HG02981 (cell line): Measurements from ENCODE around the gene TOP2B.

ENCODE experiments used
- ATAC-seq: cut with Tn5 transposase; IDR thresholded peaks from one replicate; pipeline ENCODE4 v1.9.1; 2021; ENCODE audit warnings: mild to moderate bottlenecking, moderate library complexity; ENCODE audit not compliant: unreplicated experiment

The TOP2B gene

DNA sequence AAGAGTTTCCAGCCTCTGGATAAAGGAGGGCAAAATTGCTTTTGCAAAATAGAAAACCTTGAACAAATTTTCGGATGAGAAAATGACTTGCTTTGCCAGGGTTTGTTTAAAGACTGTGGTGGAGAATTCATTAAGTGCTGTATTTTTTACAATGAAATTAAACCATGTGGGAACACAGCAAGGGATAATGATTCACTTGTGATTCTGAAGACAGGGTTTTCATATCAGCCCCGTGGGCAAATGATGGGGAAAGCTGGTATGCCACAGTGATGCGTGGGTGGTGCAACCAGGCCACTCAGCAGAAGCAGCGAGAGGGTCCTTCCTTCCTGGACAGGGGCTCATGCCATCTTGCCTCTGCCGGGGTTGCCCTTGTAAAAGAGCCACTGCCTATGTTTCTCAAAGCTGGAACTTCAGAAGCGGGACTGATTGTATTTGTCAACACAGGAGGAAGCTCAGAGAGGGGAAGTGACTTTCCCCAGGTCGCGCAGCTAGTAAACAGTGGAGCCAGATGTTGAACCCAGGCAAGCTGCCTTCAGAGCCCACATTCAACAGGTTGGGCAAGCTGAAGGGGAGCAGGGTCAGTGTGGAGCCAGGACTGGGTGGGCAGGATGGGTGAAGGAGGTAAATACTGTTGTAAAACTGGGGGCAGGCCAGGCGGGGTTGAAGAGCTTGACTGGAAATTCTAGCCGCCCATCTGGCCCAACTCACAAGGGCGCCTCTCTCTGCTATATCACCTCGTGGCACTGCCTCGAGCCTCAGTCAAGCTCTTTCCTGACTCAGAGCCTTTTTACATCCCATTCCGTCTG is 79.1 kb downstream of the TOP2B start:
- ATAC-seq: no peak

DNA sequence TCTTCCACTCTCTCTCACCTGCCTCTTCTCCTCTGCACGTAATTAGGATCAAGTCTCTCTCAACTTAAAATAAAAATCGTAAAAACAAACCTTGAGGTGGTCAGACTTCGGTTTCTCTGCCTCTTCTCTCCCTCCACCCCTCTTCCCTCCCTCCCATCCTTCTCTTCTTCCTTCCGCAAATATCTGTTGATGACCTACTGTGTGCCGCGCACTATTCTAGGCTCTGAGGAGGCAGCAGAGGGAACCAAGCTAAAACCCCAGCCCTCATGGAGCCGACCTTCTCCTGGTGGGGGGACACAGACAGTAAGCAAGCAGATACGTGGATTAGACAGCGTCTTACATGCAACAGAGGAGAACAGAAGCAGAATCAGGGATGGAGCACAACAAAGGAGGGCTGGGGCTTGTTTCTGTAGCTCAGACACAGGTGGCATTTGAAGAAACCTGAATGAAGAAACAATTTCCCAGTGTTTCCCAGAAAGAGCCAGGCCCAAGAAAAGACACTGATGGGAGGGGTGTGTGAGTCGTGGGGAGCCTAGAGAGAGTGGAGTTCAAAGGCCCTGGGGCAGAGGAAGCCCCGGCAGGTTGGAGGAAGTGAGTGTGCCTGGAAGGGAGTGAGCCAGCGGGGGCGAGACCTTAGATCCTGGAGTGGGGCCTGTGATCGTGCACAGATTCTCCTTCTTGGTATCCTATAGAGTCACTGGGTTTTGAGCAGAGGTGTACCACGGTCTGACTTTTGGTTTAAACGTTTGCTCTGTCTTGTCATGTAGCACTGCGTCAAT is 80.5 kb downstream of the TOP2B start:
- ATAC-seq: no peak

DNA sequence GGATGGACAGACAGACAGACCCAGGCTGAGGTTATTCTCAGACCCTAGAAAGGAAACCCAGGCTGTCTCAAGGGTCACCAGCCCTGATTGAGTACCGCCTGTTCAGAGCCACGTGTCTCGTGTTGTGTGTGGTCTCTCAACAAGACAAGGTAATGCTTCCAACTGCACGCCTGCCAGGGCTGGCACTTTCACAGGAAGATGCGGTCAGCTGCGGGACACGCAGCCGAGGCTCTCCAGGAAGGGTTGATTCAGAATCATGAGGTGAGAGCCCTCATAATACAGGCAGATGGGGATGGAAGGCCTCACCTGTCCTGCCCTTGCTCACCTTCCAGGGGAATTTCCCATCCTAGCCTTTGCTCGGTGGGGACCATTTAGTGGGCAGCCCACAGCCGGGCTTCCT is 81.4 kb downstream of the TOP2B start:
- ATAC-seq: no peak

GRCh38 chr3:25582242-25582641 is 82.5 kb downstream of the TOP2B start:
- no peak for ATAC-seq

- ATAC-seq: no peak
These were observed 82.9 kb downstream of the TOP2B start for GRCh38 chr3:25581823-25582222.

GRCh38 chr3:25581335-25581734 is 83.4 kb downstream of the TOP2B start:
- no peak for ATAC-seq

DNA sequence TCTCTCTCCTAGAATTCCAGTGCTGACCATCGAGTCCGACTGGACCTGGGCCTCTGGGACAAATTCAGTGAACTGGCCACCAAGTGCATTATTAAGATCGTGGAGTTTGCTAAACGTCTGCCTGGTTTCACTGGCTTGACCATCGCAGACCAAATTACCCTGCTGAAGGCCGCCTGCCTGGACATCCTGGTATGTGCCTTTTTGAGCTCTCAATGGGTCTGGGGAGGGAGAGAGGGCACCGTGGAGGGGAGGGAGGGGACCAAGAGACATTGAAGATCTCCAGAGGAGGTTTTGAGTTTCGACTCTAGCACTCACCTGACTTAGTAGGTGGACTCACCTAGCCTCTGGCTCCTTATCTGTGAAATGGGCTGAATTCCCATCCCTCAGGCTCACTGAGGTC is 84.2 kb downstream of the TOP2B start:
- no peak for ATAC-seq

DNA sequence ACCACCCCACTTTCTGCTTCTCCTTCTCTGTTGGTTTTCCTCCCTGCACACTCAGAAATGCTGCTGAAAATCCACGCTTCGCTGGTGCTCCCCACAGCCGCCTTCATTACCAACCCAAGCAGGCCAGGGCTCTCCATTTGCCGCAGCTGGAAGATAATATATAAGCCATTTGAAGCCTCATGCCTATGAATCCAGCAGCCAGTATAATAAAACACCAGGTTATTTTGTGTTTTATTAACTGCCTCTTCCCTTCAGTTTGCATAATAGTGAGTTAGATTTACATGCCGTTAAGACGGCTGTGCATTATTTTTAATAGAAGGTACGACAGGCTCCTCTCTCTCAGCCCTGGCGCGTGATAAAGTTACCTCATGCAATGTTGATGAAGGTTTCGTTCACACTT is 86.6 kb downstream of the TOP2B start:
- ATAC-seq: no peak

DNA sequence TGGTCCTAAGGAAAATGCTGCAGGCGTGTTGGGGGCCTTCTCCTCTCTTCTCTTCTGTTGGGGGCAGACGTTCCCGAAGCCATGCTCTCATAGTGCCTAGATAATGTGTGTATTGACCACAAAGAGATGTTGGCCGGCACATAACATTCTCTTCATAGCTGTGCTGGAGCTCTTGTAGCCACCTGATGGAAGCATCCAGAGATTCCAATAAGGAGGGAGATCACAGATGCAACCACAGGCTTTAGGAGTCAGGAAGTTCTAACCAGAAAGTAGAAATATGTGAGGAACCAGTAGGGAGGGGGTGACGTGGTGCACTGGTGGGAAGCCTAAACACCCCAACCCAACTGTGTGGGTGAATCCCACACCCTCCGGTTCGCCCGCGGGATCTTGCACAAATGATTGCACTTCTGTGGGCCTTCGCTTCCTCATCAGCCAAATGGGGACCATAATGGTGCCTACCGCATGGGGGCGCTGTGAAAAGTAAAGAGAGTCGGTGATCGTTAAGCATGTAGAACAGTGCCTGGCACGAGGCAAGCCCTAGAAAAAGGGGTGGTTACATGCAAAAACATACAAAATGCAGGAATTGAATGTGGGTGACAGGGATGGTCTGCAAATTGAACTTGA is 87.8 kb downstream of the TOP2B start:
- no peak for ATAC-seq

GRCh38 chr3:25576146-25576545 is 88.6 kb downstream of the TOP2B start:
- ATAC-seq: no peak

DNA sequence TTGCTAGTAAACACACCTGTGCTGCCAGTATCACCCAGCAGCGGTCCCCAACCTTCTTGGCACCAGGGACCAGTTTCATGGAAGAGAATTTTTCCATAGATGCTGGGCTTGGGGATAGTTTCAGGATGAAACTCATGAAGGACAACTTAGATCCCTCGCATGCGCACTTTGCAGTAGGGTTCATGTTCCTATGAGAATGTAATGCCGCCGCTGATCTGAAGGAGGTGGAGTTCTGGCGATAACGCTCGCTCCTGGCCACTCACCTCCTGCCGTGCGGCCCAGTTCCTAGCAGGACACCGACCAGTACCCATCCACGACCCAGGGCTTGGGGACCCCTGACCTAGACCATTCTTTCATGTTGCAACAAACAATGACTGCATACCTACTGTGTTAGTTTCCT is 89.7 kb downstream of the TOP2B start:
- no peak for ATAC-seq

DNA sequence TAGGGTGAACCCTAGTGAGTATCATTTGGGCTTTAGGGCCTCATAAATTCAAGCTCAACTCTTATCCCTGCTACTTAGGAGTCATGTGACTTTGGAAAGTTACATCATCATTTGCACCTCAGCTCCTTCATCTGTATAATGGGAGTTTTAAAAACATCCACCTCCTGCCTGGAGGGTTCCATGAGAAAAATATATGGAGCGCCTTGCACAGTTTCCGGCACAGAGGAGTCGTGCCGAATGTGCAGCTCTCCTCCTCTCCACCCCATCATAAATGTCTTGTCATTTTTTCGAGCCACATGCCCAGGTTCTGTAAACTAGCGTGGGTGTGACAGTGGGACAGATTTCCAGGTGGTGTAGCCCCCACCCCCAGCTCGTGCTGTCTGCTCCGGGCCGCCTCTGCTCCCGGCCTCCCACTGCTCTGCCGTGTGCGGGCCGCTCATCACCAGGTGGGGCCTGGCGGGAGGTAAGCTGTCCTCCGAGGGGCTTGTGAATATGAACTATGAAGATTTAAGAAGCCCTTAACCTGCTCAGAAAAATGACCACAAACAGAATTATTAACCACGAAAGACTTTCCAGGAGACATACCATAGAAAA is 90.4 kb downstream of the TOP2B start:
- no peak for ATAC-seq

- ATAC-seq: no peak
These were observed 91.1 kb downstream of the TOP2B start for GRCh38 chr3:25573386-25574171.

DNA sequence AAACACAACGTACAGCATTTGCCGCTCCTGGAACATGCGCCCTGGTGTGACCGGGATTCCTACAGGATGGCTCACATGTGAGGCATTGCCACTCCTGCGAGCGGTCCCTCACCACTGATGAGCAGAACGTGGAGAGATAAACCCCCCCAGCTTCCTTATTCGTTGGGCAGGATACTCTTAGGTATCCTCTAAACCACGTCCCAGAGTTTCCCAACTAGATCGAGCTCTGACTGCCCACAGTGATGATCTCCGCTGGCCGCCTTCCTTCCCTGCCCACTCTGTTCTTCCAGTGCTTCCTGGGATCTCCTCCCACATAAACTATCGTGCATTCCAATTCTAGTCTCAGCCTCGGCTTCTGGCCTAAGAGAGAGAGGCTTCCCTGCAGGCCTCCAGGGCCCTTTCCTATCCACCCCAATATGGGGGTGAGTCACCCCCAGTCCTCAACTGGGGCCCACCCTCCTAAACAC is 91.8 kb downstream of the TOP2B start:
- no peak for ATAC-seq

DNA sequence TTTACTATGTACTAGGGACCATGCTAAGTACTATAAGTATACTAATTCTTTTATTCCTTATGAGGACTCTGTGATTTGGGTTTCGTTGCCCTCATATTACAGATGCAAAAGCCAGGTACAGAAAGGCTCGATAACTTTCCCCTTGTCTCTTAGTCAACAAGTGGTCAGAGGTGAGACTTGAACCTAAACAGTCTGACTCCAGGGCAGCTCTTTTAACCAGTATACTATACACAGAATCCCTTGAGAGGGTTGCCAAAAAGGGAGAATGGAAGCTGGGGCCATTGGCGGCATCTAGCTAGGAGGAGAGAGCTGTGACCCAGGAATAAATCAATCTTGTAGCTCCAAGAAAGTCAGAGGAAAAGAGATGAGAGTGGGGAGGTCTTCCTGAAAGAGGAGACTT is 92.4 kb downstream of the TOP2B start:
- ATAC-seq: no peak

- ATAC-seq: no peak
These were observed 93.4 kb downstream of the TOP2B start for GRCh38 chr3:25571285-25571684.

DNA sequence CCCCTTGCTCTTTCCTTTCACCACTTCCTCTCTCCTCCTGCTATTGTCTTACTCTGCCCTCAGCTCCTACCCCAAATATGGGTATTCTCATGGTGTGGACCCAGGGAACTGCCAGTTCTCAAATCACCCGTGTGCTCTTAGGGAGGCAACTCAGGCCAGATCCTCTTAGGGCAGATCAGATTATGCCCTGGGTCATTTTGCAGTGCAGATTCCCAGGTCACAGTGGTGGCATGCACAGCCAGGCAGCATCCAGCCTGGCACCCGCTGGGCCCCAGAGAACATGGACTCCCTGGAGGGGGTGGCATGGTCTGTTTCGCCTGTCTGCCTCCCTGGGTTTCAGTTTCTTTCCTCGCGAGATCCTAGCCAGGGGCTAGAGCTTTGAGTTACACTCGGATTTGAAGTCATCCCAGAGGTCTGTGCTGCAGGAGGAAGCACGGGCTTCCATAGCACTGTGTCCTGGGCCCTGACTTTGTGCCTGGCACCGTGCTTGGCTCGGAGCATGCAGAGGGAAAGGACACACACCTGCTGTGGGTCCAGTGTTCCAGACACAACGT is 96.1 kb downstream of the TOP2B start:
- ATAC-seq: no peak

- no peak for ATAC-seq
These were observed 96.7 kb downstream of the TOP2B start for GRCh38 chr3:25567806-25568524.

- no peak for ATAC-seq
These were observed 97.3 kb downstream of the TOP2B start for GRCh38 chr3:25567388-25567787.
